Hepatocyte (in vitro differentiated cells): Measurements from ENCODE around the gene DNAJC2. TPM values are rescaled to one million over a fixed set of nuclear protein-coding genes. Genes with fewer than 3 reads are reported as not detected.
A peak's percentile ranks its signal among the peaks of the same experiment; 100 is the strongest.

Experiments used
- DNase-seq: peaks from one replicate; pipeline ENCODE4 v3.0.0-alpha.2; 2016; ENCODE audit warnings: low spot score
- H2AFZ ChIP-seq: fragments of 200-600 bp; sonication (generic); 2 replicates; pipeline ENCODE4 v1.6.0; 2016; ENCODE audit warnings: antibody characterized with exemption, mild to moderate bottlenecking
- H3K27ac ChIP-seq: fragments of 200-600 bp; sonication (generic); 2 replicates; pipeline ENCODE4 v1.5.1; 2016; ENCODE audit warnings: mild to moderate bottlenecking
- H3K27me3 ChIP-seq: fragments of 200-600 bp; sonication (generic); 2 replicates; pipeline ENCODE4 v1.6.1; 2016
- H3K36me3 ChIP-seq: fragments of 200-600 bp; sonication (generic); replicated peaks from 2 replicates; pipeline ENCODE4 v1.5.1; 2016; ENCODE audit warnings: low read depth; ENCODE audit not compliant: insufficient read depth
- H3K4me1 ChIP-seq: fragments of 200-600 bp; sonication (generic); 2 replicates; pipeline ENCODE4 v1.5.1; 2016; ENCODE audit warnings: mild to moderate bottlenecking, moderate library complexity; ENCODE audit not compliant: insufficient read depth
- H3K4me2 ChIP-seq: fragments of 200-600 bp; sonication (generic); 2 replicates; pipeline ENCODE4 v1.6.0; 2016
- H3K4me3 ChIP-seq: fragments of 200-600 bp; sonication (generic); 2 replicates; pipeline ENCODE4 v1.5.1; 2016; ENCODE audit warnings: mild to moderate bottlenecking
- H3K79me2 ChIP-seq: fragments of 200-600 bp; sonication (generic); 2 replicates; pipeline ENCODE4 v1.6.0; 2017; ENCODE audit warnings: mild to moderate bottlenecking
- H3K9me2 ChIP-seq: fragments of 200-600 bp; sonication (generic); replicated peaks from 2 replicates; pipeline ENCODE4 v1.6.0; 2017; ENCODE audit warnings: mild to moderate bottlenecking; ENCODE audit not compliant: insufficient read depth
- H3K9me3 ChIP-seq: fragments of 200-600 bp; sonication (generic); 2 replicates; pipeline ENCODE4 v1.5.1; 2016; ENCODE audit warnings: low read depth, mild to moderate bottlenecking
- H4K20me1 ChIP-seq: fragments of 200-600 bp; sonication (generic); 2 replicates; pipeline ENCODE4 v1.6.0; 2016; ENCODE audit warnings: mild to moderate bottlenecking; ENCODE audit not compliant: insufficient read depth, poor library complexity, severe bottlenecking
- EZH2 ChIP-seq: fragments of 200-600 bp; sonication (generic); IDR thresholded peaks from 2 replicates; pipeline ENCODE4 v1.6.1; 2016; ENCODE audit warnings: antibody characterized with exemption, mild to moderate bottlenecking, borderline replicate concordance
- EZH2phosphoT487 ChIP-seq: fragments of 200-600 bp; sonication (generic); IDR thresholded peaks from one replicate; pipeline ENCODE4 v1.6.1; 2018; ENCODE audit warnings: antibody characterized with exemption, mild to moderate bottlenecking, low read depth, moderate library complexity; ENCODE audit not compliant: unreplicated experiment, severe bottlenecking
- WGBS: methylation state at CpG from one replicate; pipeline ENCODE4 v1.1.6; 2016; ENCODE audit warnings: low lambda C conversion rate; ENCODE audit errors: missing lambda C conversion rate; 5-methylcytosine and 5-hydroxymethylcytosine counted together
- polyA plus RNA-seq: library from polyadenylated mRNA; unstranded; fragments of >200 nt; fragmentation: Nextera tagmentation; extraction: Ambion mirVana; gene quantifications from 2 replicates; pipeline ENCODE4 v1.2.1, GENCODE V29; 2016
- total RNA-seq: library from RNA; depleted of rRNA; stranded (reverse); fragments of >200 nt; gene quantifications from 2 replicates; pipeline ENCODE4 v1.2.3, GENCODE V29; 2014
- TF ChIP-seq, protein P1 (sequence below): fragments of 200-600 bp; sonication (generic); IDR thresholded peaks from 2 replicates; pipeline ENCODE4 v1.5.1; 2016; ENCODE audit warnings: antibody characterized with exemption, mild to moderate bottlenecking; ENCODE audit not compliant: poor library complexity

The DNAJC2 gene
- total and polyA plus RNA-seq, 2 experiments from 2014 or later, result 24.8 to 38.2 TPM

DNA sequence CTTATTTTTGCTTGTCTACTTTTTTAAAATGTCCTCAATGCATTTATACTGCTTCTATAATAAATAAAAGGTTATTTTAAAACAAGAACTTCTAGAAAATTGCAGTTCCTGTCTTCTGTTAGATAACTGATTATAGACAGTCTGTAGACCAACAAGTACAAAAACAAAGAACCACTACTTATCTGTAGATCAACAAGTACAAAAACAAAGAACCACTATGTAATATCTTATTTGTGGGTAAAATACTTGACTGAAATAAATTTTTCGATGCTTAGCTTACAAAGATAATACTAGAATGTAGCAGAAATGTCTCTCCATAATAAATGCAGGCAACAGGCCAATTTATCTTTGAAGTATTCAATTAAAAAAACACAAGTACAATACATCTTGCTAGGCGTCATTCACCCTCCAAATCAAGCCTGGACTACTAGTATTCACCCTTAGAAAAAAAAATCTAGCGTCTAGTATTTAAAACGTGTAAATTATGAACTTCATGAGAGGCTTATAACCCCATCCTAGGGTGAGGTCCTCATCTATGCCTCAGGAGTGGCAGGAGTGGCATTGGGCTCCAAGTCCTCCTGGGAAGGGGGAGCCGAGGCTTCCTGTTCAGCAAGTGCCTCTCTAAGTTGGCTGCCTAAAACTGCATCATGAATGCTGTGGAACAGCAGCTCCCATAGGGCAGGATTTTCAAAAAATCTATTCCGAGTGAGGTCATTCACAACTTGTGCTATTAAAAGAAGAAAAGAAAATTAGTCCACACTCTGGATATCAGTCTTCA is 29.5 kb upstream of the DNAJC2 start:
- Histone ChIP-seq H3K27ac (no peak overlapping the region), H3K4me2 (no peak overlapping the region), H3K9me2 (no peaks in the 10 kb centered on the region), H3K9me3 (no peaks in the 10 kb centered on the region), H3K27me3 (no peaks in the 10 kb centered on the region), H3K4me1 (no peaks in the 10 kb centered on the region), H4K20me1 (no peaks in the 10 kb centered on the region), H3K36me3 (peaks cover 4% of the 10 kb centered on the region), H2AFZ (no peak overlapping the region), H3K4me3 (no peak overlapping the region), H3K79me2 (no peaks in the 10 kb centered on the region)
- no peak for DNase-seq
- TF ChIP-seq, protein P1, sequence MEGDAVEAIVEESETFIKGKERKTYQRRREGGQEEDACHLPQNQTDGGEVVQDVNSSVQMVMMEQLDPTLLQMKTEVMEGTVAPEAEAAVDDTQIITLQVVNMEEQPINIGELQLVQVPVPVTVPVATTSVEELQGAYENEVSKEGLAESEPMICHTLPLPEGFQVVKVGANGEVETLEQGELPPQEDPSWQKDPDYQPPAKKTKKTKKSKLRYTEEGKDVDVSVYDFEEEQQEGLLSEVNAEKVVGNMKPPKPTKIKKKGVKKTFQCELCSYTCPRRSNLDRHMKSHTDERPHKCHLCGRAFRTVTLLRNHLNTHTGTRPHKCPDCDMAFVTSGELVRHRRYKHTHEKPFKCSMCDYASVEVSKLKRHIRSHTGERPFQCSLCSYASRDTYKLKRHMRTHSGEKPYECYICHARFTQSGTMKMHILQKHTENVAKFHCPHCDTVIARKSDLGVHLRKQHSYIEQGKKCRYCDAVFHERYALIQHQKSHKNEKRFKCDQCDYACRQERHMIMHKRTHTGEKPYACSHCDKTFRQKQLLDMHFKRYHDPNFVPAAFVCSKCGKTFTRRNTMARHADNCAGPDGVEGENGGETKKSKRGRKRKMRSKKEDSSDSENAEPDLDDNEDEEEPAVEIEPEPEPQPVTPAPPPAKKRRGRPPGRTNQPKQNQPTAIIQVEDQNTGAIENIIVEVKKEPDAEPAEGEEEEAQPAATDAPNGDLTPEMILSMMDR, result no peak
- TF ChIP-seq EZH2phosphoT487 (no peak), EZH2 (no peak)
- 67% methylated on average over 6 of the region's 6 CpGs for WGBS

DNA sequence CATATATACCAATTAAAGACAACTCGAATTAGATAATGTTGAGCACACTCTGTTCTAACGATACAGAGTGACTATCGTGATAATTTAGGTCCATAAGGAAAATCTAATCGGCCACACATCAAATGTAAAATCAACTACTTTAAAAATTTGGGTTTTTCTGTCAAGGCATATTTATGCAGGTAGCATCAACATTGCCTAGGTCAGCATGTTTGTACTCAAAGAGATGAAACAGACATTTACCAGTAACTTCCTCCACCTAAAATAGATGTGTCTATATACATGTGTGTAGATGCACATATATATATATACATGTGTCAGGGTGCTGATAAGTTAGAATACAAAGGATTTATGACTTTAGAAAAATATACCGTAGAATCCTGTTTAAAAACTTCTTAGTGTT is 24.9 kb upstream of the DNAJC2 start:
- Histone ChIP-seq H3K9me2 (no peaks in the 10 kb centered on the region), H3K79me2 (no peaks in the 10 kb centered on the region), H3K27ac (no peak overlapping the region), H4K20me1 (no peaks in the 10 kb centered on the region), H3K36me3 (peaks cover 7% of the 10 kb centered on the region), H3K27me3 (no peaks in the 10 kb centered on the region), H3K4me3 (no peak overlapping the region), H3K9me3 (no peaks in the 10 kb centered on the region), H3K4me2 (no peak overlapping the region), H2AFZ (no peak overlapping the region), H3K4me1 (no peaks in the 10 kb centered on the region)
- no peak for DNase-seq
- TF ChIP-seq EZH2 (no peak), EZH2phosphoT487 (no peak)
- TF ChIP-seq, protein P1, result no peak
- 98% methylated on average over 5 of the region's 5 CpGs for WGBS

DNA sequence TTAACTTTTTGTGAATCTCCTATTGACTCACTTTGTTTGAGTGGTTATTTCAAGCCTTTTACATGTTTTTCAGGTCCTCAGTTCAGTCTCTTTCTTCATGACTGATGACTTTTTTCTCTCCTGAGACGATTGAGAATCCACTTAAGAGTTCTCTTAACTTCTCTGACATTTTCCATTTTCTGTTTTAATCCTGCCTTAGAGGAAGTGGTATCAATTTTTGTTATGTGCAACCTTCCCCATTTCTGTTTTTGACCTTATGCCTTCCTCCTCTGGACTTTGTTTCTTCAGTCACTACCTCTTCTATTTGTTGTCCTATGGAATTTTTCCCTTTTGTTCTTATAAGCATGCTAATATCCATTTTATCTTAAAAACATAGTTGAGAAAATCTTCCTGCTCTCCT is 5.2 kb upstream of the DNAJC2 start:
- no peaks in the 10 kb centered on the region for H3K9me3 ChIP-seq
- no peak overlapping the region for H3K4me3 ChIP-seq
- H3K79me2 ChIP-seq, result peaks cover 78% of the 10 kb centered on the region
- H3K27ac ChIP-seq, result no peak overlapping the region
- peak overlapping the region; percentile 96 for H3K4me2 ChIP-seq
- no peaks in the 10 kb centered on the region for H3K36me3 ChIP-seq
- no peaks in the 10 kb centered on the region for H3K9me2 ChIP-seq
- no peaks in the 10 kb centered on the region for H3K27me3 ChIP-seq
- peaks cover 18% of the 10 kb centered on the region for H3K4me1 ChIP-seq
- H2AFZ ChIP-seq, result no peak overlapping the region
- WGBS, result 85% methylated on average over 1 of the region's 1 CpG
- no peak for DNase-seq
- no peak for TF ChIP-seq EZH2phosphoT487
- no peak for TF ChIP-seq EZH2
- TF ChIP-seq, protein P1, result no peak
- peaks cover 36% of the 10 kb centered on the region for H4K20me1 ChIP-seq
